Omental fat pad (tissue), 4 donors: Measurements from ENCODE around the gene TTYH2. TPM values are rescaled to one million over a fixed set of nuclear protein-coding genes. Genes with fewer than 3 reads are reported as not detected.

Source experiments
- ATAC-seq: fragments of 150-250 bp; one replicate; pipeline ENCODE4 v1.9.1; 2016; ENCODE audit warnings: mild to moderate bottlenecking, moderate library complexity; ENCODE audit not compliant: low FRiP score
- DNase-seq: peaks from one replicate; pipeline ENCODE4 v3.0.0-alpha.2; 2019; ENCODE audit warnings: low spot score
- CTCF ChIP-seq, 3 donors: fragments of 450-650 bp; IDR thresholded peaks; one replicate each; pipeline ENCODE4 v1.5.1; 2016 to 2017; ENCODE audit warnings: antibody characterized with exemption in 3 of 3, mild to moderate bottlenecking in 3 of 3, moderate library complexity in 2 of 3
- total RNA-seq, 4 donors: library from RNA; depleted of rRNA; stranded (reverse); fragments of >200 nt; gene quantifications; one replicate each; pipeline ENCODE4 v1.1.0, GENCODE V29; 2016

TTYH2 gene
- total RNA-seq, 4 donors from 2014 or later = 5.9 to 9.0 (median 7.9) TPM

GRCh38 chr17:74234486-74234885, 21.1 kb downstream of the TTYH2 start:
- no peak for TF ChIP-seq CTCF (IDR thresholded peaks at IDR 0.05)
- DNase-seq (no peak), ATAC-seq (no peak)

GRCh38 chr17:74235040-74235581, 21.7 kb downstream of the TTYH2 start:
- ATAC-seq (no peak), DNase-seq (no peak)
- no peak for TF ChIP-seq CTCF (IDR thresholded peaks at IDR 0.05)

DNA sequence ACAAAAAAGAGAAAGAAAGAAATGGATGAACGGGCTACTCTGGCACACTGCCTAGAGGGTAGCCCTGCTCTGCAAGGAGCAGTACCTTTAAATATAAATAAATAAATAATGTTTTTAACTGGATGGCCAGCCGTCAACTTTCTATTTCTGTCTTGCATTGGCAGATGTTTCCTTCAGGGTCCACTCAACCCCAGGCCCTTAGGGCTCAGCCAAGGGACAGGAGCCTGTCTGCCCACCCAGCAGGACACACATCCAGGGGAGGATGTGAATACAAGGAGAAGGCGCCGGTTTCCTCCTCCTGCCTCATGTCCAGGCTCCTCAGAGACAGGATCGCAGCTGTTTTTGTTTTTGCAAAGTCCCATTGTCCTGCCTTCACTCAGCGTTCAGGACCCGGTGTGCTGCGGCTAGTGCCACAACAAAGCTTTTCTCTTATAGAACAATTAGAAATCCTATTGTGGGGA, 22.6 kb downstream of the TTYH2 start:
- no peak for DNase-seq
- ATAC-seq = no peak
- TF ChIP-seq CTCF (IDR thresholded peaks at IDR 0.05) = no peak

DNA sequence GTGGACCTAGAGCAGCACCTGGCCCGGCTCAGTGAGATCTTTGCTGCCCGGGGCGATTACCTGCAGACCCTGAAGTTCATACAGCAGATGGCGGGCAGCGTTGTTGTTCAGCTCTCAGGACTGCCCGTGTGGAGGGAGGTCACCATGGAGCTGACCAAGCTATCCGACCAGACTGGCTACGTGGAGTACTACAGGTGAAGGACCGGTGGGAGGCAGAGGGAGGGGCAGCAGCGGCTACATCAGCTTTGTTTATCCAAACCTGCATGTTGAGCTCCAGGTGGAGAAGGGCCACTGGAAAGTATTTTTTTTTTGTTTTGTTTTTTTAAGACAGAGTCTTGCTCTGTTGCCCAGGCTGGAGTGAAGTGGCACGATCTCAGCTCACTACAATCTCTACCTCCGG, 23.9 kb downstream of the TTYH2 start:
- no peak for TF ChIP-seq CTCF (IDR thresholded peaks at IDR 0.05)
- ATAC-seq (no peak), DNase-seq (no peak)

- no peak for TF ChIP-seq CTCF (IDR thresholded peaks at IDR 0.05)
- DNase-seq (peak; percentile 73), ATAC-seq (peak; percentile 60)
These were observed 25.8 kb downstream of the TTYH2 start for GRCh38 chr17:74239172-74239571.

- no peak for TF ChIP-seq CTCF (IDR thresholded peaks at IDR 0.05)
- DNase-seq = no peak
- ATAC-seq = peak; percentile 86
These were observed 27.3 kb downstream of the TTYH2 start for GRCh38 chr17:74240618-74241205.

GRCh38 chr17:74241431-74241830, 28.1 kb downstream of the TTYH2 start:
- no peak for TF ChIP-seq CTCF (IDR thresholded peaks at IDR 0.05)
- peak; percentile 58 for ATAC-seq
- DNase-seq = no peak
